GM21576 (cell line): ENCODE measurements around the gene CENPC.
"Not testable (repeated sequence)": the region's sequence is repeated elsewhere in the genome, so short reads cannot be mapped to it uniquely, and the experiment has no call there.

ENCODE experiments used
- ATAC-seq: cut with Tn5 transposase; IDR thresholded peaks from one replicate; pipeline ENCODE4 v1.9.1; 2021; ENCODE audit warnings: mild to moderate bottlenecking, moderate library complexity; ENCODE audit not compliant: unreplicated experiment

CENPC gene

DNA sequence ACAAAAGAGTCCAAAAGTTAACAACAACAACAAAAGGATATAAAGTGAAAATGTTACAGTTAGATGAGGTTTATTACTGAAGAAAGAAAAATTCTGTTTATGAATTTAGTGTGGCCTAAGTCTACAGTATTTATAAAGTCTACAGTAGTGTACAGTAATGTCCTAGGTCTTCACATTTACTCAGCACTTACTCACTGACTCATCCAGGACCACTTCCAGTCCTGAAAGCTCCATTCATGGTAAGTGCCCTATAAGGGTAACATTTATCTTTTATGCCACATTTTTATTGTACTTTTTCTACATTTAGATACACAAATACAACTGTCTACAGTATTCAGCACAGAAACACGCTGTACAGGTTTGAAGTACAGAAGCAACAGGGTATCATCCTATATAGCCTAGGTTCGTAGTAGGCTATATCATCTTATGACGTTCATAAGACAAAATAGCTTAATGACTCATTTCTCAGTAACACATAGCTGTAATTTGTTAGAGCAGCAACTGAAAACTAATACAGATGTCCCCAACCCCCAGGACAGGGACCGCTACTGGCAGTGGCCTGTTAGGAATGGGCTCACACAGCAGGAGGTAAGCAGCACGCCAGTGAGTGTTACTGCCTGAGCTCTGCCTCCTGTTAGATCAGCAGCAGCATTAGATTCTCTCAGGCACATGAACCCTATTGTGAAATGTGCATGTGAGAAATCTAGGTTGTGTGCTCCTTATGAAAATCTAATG lies 61.3 kb downstream of the CENPC start:
- no peak for ATAC-seq

DNA sequence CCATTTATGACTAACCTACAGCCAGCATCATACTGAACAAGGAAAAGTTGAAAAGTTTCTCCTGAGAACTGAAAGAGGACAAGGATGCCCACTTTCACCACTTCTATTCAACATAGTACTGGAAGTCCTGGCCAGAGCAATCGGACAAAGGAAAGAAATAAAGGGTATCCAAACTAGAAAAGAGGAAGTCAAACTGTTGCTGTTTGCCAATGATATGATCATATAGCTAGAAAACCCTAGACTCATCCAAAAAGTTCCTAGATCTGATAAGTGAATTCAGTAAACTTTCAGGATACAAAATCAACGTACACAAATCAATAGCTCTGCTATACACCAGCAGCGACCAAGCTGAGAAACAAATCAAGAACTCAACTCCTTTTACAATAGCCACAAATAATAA lies 64.5 kb downstream of the CENPC start:
- no peak for ATAC-seq

DNA sequence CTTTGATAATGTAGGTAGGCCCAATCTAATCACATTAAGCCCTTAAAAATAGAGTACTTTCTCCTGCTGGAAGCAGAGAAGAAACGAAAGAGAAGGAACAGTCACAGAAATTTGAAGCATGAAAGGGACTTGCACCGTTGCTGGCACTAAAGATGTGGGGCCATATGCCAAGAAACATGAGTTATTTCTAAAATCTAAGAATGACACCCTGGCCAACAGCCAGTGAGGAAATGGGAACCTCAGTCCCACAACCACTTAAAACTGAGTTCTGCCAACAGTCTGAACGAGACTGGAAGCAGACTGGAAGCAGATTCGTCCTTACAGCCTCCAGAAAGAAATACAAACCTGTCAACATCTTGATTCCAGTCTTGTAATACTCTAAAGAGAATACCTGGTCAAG lies 70.1 kb downstream of the CENPC start:
- ATAC-seq: no peak

DNA sequence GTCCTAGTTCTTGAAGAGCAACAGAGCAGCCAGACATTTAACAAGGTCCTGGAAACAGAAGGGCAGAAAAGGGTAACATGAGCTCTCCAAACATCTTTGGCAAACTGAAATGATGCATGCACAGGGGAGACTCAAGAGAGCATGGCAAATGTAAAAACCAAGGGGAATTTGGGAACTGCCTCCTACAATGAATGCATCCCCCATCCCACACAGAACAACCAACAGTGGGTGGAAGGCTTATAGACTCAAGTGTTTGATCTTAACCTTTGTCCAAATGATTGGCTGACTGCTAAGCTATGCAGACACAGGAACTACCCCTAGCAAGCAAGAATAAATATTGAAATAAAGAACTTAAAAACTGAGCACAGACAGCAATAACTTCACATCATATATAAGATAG lies 74.4 kb downstream of the CENPC start:
- no peak for ATAC-seq

DNA sequence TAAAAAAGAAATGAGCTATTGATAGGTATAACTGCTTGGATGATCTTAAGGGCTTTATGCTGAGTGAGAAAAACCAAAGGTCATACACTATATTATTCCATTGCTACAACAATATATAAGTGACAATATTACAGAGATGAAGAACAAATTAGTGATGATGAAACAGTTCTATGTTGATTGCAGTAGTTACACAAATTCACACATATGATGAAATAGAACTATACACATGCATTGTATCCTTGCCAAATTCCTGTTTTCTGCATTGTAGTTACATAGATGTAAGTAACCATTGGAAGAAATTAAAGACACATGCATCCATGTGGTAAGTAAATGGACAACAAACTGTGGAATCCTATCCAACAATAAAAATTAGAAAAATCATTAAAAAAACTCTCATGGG lies 76.5 kb downstream of the CENPC start:
- ATAC-seq: no peak

DNA sequence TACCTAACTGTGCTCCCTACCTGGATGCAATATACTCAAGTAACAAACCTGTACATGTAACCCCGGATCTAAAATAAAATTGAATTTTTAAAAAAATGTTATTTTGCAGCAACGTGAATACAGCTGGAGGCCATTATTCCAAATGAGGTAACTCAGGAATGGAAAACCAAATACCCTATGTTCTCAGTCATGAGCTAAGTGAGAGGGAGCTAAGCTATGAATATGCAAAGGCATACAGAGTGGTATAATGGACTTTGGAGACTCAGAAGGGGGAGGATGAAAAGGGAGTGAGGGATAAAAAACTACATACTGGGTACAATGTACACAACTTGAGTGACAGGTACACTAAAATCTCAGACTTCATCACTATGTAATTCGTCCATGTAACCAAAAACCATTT lies 78.6 kb downstream of the CENPC start:
- ATAC-seq: no peak

DNA sequence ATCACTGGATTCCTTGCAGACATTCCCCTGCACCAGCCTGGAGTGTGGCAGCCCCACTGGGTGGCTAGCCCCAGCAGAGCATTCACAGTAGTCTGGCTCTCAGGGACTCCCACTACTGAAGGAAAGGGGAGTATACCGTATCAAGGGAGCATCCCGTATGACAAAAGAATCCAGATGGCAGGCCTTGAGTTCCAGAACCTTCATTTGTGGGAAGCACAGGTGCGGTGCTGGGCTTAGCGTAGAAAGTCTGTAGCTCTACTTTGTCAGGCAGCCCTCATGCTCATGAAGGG lies 79.6 kb downstream of the CENPC start:
- ATAC-seq: no peak

GRCh38 chr4:67465032-67465762 lies 80.1 kb downstream of the CENPC start:
- ATAC-seq: no peak

- no peak for ATAC-seq
These were observed 84.7 kb downstream of the CENPC start for GRCh38 chr4:67460574-67460973.

DNA sequence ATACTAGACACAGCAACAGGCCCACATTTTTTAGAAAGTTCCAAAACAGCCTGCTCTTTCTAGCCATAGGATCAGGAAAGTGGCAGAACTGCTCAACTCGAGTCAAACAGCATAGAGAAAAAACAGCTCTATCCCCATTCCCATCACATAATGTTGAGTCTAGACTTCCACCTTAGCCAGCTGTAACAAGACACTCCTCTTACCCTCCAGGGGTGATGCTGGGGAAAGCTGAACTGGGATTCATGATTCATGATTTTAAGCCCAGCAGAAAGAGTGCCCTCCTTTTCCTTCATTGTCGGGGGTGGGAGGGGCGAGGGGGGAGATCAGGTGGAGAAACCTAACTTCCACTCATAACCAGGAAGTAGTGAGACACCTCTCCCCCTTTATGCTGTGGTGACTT lies 86.1 kb downstream of the CENPC start:
- ATAC-seq: no peak

DNA sequence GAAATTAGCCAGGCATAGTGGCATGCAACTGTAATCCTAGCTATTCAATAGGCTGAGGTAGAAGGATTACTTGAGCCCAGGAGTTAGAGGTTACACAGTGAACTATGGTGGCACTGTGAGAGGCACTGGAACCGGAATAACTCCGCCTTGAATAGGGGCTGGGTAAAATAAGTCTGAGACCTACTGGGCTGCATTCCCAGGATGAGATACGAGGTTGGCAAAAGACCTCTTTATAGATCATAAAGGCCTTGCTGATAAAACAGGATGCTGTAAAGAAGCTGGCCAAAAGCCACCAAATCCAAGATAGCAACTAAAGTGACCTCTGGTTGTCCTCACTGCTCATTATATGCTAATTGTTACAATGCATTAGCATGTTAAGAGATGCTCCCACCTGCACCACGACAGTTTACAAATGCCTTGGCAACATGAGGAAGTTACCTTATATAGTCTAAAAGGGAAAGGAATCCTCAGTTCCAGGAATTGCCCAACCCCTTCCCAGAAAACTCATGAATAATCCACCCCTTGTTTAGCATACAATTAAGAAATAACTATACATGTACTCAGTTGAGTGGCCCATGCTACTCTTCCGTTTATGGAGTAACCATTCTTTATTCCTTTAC lies 88.6 kb downstream of the CENPC start:
- ATAC-seq: no peak

- not testable (repeated sequence) for ATAC-seq
These were observed 92.5 kb downstream of the CENPC start for GRCh38 chr4:67452846-67453205.

DNA sequence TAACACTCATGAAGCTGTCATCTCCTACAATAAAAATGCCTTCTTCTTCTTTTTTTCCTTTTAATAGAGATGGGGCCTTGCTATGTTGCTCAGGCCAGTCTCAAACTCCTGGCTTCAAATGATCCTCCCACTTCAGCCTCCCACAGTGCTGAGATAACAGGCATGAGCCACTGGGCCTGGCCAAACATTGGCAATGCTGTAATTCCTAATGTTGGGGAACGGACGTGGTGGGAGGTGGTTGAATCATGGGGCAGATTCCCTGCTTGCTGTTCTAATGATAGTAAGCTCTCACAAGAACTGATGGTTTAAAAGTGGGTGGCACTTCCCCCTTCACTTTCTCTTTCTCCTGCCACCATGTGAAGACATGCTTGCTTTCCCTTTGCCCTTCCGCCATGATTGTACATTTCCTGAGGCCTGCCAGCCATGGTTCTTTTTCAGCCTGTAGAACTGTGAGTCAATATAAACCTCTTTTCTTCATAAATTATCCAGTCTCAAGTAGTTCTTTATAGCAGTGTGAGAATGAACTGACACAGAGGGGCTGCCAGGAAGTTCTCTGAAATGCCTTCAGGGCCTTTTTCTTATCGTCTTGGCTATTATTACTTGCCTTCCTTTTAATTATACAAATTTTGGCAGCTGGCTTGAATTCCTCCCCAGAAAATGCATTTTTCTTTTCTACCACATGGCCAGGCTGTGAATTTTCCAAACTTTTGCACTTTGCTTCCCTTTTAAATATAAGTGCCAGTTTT lies 93.0 kb downstream of the CENPC start:
- ATAC-seq: no peak

- ATAC-seq: no peak
These were observed 93.8 kb downstream of the CENPC start for GRCh38 chr4:67451464-67451863.

DNA sequence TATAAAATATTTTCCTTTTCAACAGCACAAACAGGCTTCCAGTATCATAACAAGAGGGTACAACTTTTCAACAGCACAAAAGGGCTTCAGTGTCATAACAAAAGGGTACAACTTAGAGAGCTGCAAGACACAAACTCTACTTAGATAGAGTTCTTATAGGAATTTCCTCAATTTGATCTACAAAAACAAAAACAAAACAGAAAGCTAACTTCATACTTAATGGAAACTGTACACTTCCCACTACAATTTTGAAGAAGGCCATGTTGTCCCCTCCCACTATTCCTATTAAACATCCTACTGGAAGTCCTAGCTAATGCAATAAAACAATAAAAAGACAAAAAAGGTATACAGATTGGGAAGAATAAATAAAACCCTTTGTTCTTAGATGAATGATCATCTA lies 96.7 kb downstream of the CENPC start:
- ATAC-seq: no peak

- ATAC-seq: no peak
These were observed 97.4 kb downstream of the CENPC start for GRCh38 chr4:67447873-67448272.

GRCh38 chr4:67446811-67447210 lies 98.5 kb downstream of the CENPC start:
- ATAC-seq: no peak

DNA sequence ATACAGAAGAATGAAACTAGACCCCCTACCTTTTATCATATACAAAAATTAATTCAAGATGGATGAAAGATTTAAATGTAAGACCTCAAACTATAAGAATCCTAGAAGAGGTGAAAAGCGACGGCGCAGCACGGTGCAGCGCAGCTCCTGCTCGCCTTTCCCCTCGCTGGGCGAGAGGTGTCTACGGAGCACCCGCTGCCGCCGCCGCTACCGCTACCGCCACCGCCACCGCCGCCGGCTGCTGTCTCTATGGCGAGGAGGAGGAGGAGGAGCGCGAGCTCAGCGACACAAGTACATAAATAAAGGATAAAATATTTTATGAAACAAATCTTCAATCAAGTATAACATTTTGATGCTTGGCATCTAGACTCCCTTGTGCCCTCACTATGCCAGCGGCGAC lies 99.4 kb downstream of the CENPC start:
- ATAC-seq: not testable (repeated sequence)

- ATAC-seq: no peak
These were observed 106.3 kb downstream of the CENPC start for GRCh38 chr4:67438975-67439374.

DNA sequence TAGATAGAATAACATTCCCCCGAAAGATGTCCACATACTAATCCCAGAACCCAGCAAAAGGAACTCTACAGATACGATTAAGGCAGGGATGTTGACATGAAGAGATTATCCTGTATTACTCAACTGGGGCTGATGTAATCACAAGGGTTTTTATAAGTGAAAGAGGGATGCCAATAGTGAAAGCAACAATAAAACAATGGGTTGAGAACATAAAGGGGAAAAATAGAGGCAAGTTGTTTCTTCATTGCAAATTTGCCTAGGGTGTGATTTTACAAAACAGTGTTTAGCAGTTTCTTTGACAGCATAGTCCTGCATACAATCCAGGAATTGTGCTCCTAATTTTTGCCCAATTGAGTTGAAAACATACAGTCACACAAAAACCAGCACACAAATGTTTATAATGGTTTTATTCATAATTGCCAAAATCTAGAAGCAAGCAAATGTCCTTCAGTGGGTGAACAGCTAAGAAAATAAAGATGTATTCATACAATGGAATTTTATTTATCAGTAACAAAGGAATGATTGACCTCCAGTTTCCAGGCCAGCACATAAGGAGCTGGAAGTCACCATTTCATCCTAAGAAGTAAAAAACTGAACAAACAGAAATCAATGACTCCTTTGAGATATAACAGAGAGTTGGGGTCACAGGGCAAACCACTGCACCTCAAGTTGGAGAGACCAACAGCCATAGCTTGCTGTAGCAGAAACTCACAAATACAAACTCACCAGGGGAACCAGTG lies 107.2 kb downstream of the CENPC start:
- ATAC-seq: no peak

GRCh38 chr4:67436742-67437141 lies 108.6 kb downstream of the CENPC start:
- no peak for ATAC-seq
